ENCODE data around the gene SBNO2. TPM values are rescaled to one million over a fixed set of nuclear protein-coding genes. Genes with fewer than 3 reads are reported as not detected.
A peak's percentile ranks its signal among the peaks of the same experiment; 100 is the strongest.
"Not testable (repeated sequence)": the region's sequence is repeated elsewhere in the genome, so short reads cannot be mapped to it uniquely, and the experiment has no call there.

The SBNO2 gene
- total RNA-seq, 1 donor from 2014 or later: 48.8 TPM

DNA sequence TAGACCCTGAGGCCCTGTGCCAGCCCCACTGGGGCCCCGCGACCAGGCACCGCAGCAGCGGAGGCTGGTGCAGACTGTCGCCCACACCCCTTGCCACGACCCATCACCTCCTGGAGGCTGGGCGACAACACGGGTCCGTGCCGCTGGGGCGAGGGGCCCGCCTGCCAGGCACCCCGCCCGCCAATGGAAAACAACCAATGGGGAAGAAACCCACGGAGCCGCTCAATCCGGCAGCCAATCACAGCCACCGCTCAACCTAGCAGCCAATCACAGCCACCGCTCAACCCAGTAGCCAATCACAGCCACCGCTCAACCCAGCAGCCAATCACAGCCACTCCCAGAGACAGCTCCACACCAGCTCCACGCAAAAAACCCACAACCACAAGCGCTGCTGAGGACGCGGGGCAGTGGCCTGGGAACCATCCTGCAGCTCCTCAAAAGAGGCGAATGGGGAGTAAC, 40.6 kb downstream of the SBNO2 start:
- H3K4me3 ChIP-seq (ENCODE audit: low read depth, low read length): no peak overlapping the region
- TF ChIP-seq, protein P1, sequence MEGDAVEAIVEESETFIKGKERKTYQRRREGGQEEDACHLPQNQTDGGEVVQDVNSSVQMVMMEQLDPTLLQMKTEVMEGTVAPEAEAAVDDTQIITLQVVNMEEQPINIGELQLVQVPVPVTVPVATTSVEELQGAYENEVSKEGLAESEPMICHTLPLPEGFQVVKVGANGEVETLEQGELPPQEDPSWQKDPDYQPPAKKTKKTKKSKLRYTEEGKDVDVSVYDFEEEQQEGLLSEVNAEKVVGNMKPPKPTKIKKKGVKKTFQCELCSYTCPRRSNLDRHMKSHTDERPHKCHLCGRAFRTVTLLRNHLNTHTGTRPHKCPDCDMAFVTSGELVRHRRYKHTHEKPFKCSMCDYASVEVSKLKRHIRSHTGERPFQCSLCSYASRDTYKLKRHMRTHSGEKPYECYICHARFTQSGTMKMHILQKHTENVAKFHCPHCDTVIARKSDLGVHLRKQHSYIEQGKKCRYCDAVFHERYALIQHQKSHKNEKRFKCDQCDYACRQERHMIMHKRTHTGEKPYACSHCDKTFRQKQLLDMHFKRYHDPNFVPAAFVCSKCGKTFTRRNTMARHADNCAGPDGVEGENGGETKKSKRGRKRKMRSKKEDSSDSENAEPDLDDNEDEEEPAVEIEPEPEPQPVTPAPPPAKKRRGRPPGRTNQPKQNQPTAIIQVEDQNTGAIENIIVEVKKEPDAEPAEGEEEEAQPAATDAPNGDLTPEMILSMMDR (IDR thresholded peaks at IDR 0.05; ENCODE audit: insufficient read depth, low read length, poor library complexity, severe bottlenecking): no peak
- H3K27me3 ChIP-seq (ENCODE audit: control insufficient read depth, insufficient read depth, low read length): no peaks in the 10 kb centered on the region
- H3K36me3 ChIP-seq (ENCODE audit: control insufficient read depth, insufficient read depth, low read length): peaks cover 2% of the 10 kb centered on the region
- DNase-seq (ENCODE audit: low read depth): no peak

DNA sequence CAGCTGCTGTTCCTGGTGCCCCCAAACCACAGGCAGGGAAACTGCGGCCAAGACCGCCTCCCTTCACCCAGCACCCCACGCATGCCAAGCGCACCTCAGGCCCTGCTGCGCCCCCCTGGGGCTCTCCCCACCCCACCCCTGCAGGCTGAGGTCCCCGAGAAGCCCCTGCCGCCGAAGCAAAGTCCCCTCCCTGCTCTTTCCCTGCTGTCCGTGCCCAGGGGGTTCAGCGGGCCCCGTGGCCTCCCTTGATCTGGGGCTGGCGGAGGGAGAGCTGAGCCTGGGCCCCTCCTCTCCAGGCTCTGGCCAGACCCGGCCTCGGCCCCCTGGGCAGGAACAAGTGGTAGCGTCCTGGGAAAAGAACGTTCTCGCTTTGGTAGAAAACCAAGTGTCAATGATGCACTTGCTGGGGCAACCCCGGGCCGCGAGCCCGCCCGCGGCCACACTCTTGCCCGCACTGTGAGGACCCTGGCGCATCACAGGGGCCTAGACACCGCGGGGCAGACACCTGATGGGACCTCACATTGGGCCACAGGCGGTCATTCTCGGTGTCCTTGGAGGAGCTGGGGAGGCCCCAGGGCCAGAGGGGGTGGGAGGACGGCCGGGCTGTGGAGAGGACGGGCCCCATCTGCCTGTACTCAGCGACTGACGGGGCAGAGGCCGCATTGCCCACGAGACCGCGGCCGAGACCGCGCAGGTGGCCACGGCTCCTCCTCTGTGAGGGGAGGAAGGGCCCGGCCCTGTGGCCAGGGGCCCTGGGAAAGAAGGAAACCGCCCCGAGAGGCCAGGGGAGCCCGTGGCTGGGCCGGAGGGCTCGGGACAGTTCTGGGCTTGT, 41.3 kb downstream of the SBNO2 start:
- peaks cover 2% of the 10 kb centered on the region for H3K36me3 ChIP-seq (ENCODE audit: control insufficient read depth, insufficient read depth, low read length)
- DNase-seq (ENCODE audit: low read depth): no peak
- peak overlapping the region; percentile 71 for H3K4me3 ChIP-seq (ENCODE audit: low read depth, low read length)
- no peaks in the 10 kb centered on the region for H3K27me3 ChIP-seq (ENCODE audit: control insufficient read depth, insufficient read depth, low read length)
- TF ChIP-seq, protein P1 (IDR thresholded peaks at IDR 0.05; ENCODE audit: insufficient read depth, low read length, poor library complexity, severe bottlenecking): no peak

DNA sequence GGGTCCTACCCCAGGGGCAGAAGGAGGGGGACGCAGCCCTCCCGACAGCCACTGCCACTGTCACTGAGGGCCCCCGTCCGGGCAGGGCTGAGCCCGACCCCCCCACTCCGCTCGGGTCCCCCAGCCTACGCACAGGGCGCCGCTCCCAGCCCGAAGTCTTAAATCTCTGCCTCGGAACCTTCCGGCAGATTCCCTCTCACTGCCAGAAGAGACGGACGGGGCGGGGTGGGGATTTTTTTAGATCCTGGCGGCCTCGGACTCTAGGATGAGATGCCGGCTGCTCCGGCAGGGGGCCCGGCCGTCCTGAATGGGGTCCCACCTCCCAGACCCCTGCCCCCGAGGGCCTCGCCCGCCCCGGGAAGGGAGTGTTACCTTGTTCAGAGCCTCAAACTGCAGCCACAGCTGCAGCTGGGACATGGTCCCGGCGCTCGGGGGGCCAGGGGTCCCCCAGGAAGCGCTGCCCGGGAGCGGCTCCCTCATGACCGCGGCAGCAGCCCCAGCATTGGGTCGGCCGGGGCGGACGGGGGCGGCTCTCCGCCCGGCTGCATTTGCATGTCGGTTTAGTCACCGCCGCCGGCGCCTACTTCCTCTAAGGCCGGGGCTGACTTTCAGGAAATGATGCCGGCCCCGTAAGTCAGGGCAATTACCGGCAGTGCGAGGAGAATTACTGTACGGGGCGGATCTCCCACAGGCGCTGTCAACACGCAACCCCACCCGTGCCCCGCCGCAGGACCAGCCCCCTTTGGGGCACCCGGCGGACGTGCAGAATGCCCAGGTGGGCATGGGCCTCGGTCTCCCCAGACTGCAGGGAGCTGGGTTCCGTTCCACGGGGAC, 42.1 kb downstream of the SBNO2 start:
- H3K27me3 ChIP-seq (ENCODE audit: control insufficient read depth, insufficient read depth, low read length): no peaks in the 10 kb centered on the region
- peaks cover 3% of the 10 kb centered on the region for H3K36me3 ChIP-seq (ENCODE audit: control insufficient read depth, insufficient read depth, low read length)
- peak; percentile 63 for DNase-seq (ENCODE audit: low read depth)
- TF ChIP-seq, protein P1 (IDR thresholded peaks at IDR 0.05; ENCODE audit: insufficient read depth, low read length, poor library complexity, severe bottlenecking): no peak
- peak overlapping the region; percentile 71 for H3K4me3 ChIP-seq (ENCODE audit: low read depth, low read length)

DNA sequence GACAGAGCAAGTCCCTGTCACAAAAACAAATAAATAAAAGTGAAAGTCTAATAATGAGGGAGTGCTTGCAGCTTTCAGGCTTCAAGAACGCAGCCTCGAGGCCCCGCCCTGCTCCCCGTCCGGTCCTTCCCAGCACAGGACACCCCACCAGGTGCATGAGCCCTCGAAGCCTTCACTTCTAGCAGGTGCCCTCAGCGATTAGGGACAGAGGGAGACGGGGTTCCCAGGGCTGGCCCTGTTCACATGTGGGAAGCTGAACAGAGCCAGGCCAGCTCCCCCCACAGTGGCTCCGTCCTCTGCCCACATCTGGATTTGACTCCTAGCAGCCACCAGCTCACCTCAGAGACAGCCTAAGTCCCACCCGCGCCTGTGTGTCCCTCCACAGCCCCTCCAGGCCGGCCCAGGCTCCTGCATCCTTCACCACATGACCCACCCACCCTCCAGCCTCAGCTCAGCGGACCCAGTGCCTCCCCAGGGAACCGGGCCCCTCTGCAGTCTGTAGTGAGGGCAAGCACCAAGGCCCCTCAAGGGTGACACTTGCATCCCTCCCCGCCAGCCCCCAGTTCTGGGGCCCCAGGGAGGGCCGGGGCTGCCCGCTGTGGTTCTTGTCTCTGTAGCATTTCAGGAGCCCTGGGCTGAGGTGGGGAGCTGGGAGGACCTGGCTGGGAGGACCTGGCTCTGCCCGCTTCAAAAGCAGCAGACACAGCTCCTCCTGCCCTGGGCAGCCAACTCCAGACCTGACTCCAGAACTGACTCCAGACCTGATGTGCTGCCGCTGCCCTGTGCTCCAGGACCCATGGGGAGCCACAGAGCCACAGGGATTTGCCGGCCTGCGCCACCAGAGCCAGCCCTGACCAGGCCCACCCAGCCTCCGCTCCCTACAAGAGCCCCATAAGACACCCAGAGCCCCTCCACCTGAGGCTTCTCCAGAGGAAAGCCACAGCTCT, 43.0 kb downstream of the SBNO2 start:
- TF ChIP-seq, protein P1 (IDR thresholded peaks at IDR 0.05; ENCODE audit: insufficient read depth, low read length, poor library complexity, severe bottlenecking): no peak

DNA sequence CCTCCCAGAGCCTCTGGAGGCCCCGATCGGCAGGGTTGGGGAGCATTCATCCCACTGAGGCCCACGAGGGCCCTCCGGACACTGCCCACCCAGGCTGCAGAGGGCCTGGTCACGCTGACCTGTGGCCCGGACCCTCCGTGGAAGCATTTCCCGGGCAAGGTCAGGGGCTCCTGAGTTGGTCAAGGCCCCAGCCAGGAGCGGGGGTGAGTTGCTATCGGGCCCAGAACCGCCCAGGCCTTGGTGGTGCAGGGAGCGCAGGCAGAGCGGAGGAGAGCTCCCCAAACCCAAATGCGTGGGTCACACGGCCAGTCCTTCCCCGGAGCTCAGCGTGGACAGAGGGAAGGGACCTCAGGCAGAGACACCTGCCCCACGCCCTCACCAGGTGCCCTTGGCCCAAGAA, 44.5 kb downstream of the SBNO2 start:
- Histone ChIP-seq H3K4me3 (ENCODE audit: low read depth, low read length) (no peak overlapping the region), H3K36me3 (ENCODE audit: control insufficient read depth, insufficient read depth, low read length) (peaks cover 4% of the 10 kb centered on the region), H3K27me3 (ENCODE audit: control insufficient read depth, insufficient read depth, low read length) (no peaks in the 10 kb centered on the region)
- DNase-seq (ENCODE audit: low read depth): no peak
- TF ChIP-seq, protein P1 (IDR thresholded peaks at IDR 0.05; ENCODE audit: insufficient read depth, low read length, poor library complexity, severe bottlenecking): no peak

More for the DNA sequence above, 43.0 kb downstream of the SBNO2 start:
- no peak for DNase-seq (ENCODE audit: low read depth)
- no peaks in the 10 kb centered on the region for H3K27me3 ChIP-seq (ENCODE audit: control insufficient read depth, insufficient read depth, low read length)
- H3K4me3 ChIP-seq (ENCODE audit: low read depth, low read length): peak overlapping the region; percentile 71
- peaks cover 3% of the 10 kb centered on the region for H3K36me3 ChIP-seq (ENCODE audit: control insufficient read depth, insufficient read depth, low read length)

DNA sequence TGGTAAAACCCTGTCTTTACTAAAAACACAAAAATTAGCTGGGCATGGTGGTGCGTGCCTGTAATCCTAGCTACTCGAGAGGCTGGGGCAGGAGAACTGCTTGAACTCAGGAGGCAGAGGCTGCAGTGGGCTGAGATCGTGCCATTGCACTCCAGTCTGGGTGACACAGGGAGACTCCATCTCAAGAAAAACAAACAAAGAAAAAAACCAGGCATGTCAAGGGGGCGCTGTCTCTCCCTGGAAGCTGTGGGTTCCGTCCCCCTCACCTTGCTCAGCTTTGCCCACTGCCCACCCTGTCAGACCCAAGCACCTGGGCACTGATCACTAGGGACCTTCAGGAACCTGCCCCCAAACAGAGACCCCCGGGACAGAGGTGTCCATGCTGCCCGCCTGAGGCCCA, 45.0 kb downstream of the SBNO2 start:
- H3K4me3 ChIP-seq (ENCODE audit: low read depth, low read length): not testable (repeated sequence)

More for the DNA sequence above, 45.0 kb downstream of the SBNO2 start:
- H3K27me3 ChIP-seq (ENCODE audit: control insufficient read depth, insufficient read depth, low read length); DNase-seq (ENCODE audit: low read depth); H3K36me3 ChIP-seq (ENCODE audit: control insufficient read depth, insufficient read depth, low read length): not testable (repeated sequence)

All from kidney epithelial cell (primary cell).